ENCODE data around the gene WDPCP.

The WDPCP gene

GRCh38 chr2:63619328-63619727 is 31.1 kb upstream of the WDPCP start:
- H3K27me3 ChIP-seq (ENCODE audit: control insufficient read depth, low read length): no peaks in the 10 kb centered on the region
- peaks cover 10% of the 10 kb centered on the region for H3K4me1 ChIP-seq (ENCODE audit: control insufficient read depth, low read length)
- no peaks in the 10 kb centered on the region for H3F3A ChIP-seq (ENCODE audit: control insufficient read depth, insufficient read depth)
- no peaks in the 10 kb centered on the region for H3K9me3 ChIP-seq (ENCODE audit: control insufficient read depth, insufficient read depth, low read length)
- no peaks in the 10 kb centered on the region for H3K36me3 ChIP-seq (ENCODE audit: control insufficient read depth, low read length)
- no peaks in the 10 kb centered on the region for H3K9me2 ChIP-seq (replicated peaks; ENCODE audit: control insufficient read depth, low read length)
- no peak for TF ChIP-seq CTCF (IDR thresholded peaks at IDR 0.05; ENCODE audit: low read depth, low read length, poor library complexity, severe bottlenecking)
- TF ChIP-seq EZH2phosphoT487 (IDR thresholded peaks at IDR 0.05; ENCODE audit: borderline replicate concordance, low read length): no peak
- H3K4me2 ChIP-seq (ENCODE audit: low read length): no peak overlapping the region
- no peaks in the 10 kb centered on the region for H4K20me1 ChIP-seq (ENCODE audit: control insufficient read depth, insufficient read depth, low read depth, low read length)
- H3K79me2 ChIP-seq (ENCODE audit: control insufficient read depth, low read length): no peaks in the 10 kb centered on the region
- H3K4me3 ChIP-seq (ENCODE audit: low read length): no peak overlapping the region
- H3K27ac ChIP-seq (ENCODE audit: low read depth, low read length): no peak overlapping the region

GRCh38 chr2:63617366-63617765 is 29.1 kb upstream of the WDPCP start:
- H3K9me3 ChIP-seq (ENCODE audit: control insufficient read depth, insufficient read depth, low read length): no peaks in the 10 kb centered on the region
- no peaks in the 10 kb centered on the region for H3K9me2 ChIP-seq (replicated peaks; ENCODE audit: control insufficient read depth, low read length)
- H3K27me3 ChIP-seq (ENCODE audit: control insufficient read depth, low read length): no peaks in the 10 kb centered on the region
- H3K4me1 ChIP-seq (ENCODE audit: control insufficient read depth, low read length): no peaks in the 10 kb centered on the region
- H3K36me3 ChIP-seq (ENCODE audit: control insufficient read depth, low read length): no peaks in the 10 kb centered on the region
- H3F3A ChIP-seq (ENCODE audit: control insufficient read depth, insufficient read depth): no peaks in the 10 kb centered on the region
- H3K27ac ChIP-seq (ENCODE audit: low read depth, low read length): no peak overlapping the region
- H4K20me1 ChIP-seq (ENCODE audit: control insufficient read depth, insufficient read depth, low read depth, low read length): no peaks in the 10 kb centered on the region
- TF ChIP-seq EZH2phosphoT487 (IDR thresholded peaks at IDR 0.05; ENCODE audit: borderline replicate concordance, low read length) (no peak), CTCF (IDR thresholded peaks at IDR 0.05; ENCODE audit: low read depth, low read length, poor library complexity, severe bottlenecking) (no peak)
- no peaks in the 10 kb centered on the region for H3K79me2 ChIP-seq (ENCODE audit: control insufficient read depth, low read length)
- H3K4me3 ChIP-seq (ENCODE audit: low read length): no peak overlapping the region
- H3K4me2 ChIP-seq (ENCODE audit: low read length): no peak overlapping the region

GRCh38 chr2:63614983-63615945 is 27.0 kb upstream of the WDPCP start:
- Histone ChIP-seq H3K4me2 (ENCODE audit: low read length) (no peak overlapping the region), H3K4me1 (ENCODE audit: control insufficient read depth, low read length) (no peaks in the 10 kb centered on the region), H3K4me3 (ENCODE audit: low read length) (no peak overlapping the region), H3K9me3 (ENCODE audit: control insufficient read depth, insufficient read depth, low read length) (no peaks in the 10 kb centered on the region), H3K27me3 (ENCODE audit: control insufficient read depth, low read length) (no peaks in the 10 kb centered on the region), H4K20me1 (ENCODE audit: control insufficient read depth, insufficient read depth, low read depth, low read length) (no peaks in the 10 kb centered on the region), H3F3A (ENCODE audit: control insufficient read depth, insufficient read depth) (no peaks in the 10 kb centered on the region), H3K27ac (ENCODE audit: low read depth, low read length) (no peak overlapping the region), H3K36me3 (ENCODE audit: control insufficient read depth, low read length) (no peaks in the 10 kb centered on the region), H3K79me2 (ENCODE audit: control insufficient read depth, low read length) (no peaks in the 10 kb centered on the region), H3K9me2 (replicated peaks; ENCODE audit: control insufficient read depth, low read length) (no peaks in the 10 kb centered on the region)
- TF ChIP-seq EZH2phosphoT487 (IDR thresholded peaks at IDR 0.05; ENCODE audit: borderline replicate concordance, low read length) (no peak), CTCF (IDR thresholded peaks at IDR 0.05; ENCODE audit: low read depth, low read length, poor library complexity, severe bottlenecking) (no peak)
